ENCODE data around the gene NAPEPLD.
"Not testable (repeated sequence)": the region's sequence is repeated elsewhere in the genome, so short reads cannot be mapped to it uniquely, and the experiment has no call there.

Gene NAPEPLD

DNA sequence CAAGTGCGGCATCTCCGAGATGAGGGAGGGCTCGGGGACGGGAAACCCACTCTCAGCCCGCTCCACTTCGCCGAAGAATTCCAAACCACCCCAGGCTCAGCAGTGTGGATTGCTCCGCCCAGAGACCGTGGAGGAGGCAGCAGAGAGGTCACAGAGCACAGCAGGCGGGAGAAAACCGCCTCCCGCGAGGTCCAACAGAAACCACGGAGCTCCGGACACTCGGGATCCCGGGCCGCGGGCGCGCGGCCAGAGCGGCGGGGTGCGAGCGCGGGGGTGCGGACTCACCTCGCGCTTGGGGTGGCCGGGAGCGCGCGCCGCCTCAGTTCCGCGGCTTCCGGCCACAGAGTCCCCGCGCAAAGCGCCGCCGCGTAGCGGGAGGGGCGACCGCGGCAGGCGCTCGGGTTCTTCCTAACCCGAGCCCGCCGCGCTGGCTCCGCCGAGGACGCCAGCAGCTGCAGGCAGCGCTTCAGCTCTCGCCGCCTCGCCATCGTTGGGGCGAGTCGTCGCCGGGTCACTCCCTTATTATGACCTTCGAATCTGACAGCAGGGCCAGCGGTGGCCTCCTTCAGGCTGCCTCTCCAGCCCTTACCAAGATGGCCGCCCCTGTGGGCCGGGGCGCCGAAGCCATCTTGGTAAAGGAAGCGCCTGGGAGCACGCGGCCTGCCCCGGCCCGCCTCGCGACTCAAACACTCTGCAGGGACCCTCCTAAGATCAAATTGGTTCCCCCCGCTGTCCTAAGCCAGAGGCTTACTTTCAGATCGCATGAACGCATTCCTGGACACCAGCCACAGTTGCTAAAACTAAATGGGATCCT is at the start of gene NAPEPLD:
Gene NAPEPLD, minus strand, starts transcription at position 106 of the 814 bp plus-strand sequence. CDS start 20,323 bp downstream, outside the sequence.
- DNase-seq (ENCODE audit: low spot score) = peak; percentile 89

DNA sequence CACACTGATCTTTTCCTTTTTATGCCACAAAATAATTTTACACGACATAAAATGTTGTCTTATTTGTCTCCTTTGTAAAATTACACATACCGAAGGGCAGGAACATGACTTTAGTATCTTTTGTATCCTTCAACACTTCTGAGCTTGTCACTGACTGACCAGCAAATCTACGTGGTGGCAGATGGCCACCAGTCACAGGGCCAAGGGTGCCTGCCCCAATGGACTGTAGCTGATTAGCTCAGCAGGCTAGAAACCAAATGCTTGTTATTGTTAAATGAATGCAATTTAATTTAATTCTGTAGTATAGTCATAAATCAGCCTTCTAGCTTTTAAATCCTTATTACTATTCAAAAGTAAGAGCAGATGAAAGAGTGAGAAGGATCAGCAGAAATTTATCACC is 49.2 kb upstream of the NAPEPLD start:
- DNase-seq (ENCODE audit: low spot score) = not testable (repeated sequence)

- not testable (repeated sequence) for DNase-seq (ENCODE audit: low spot score)
Measured at GRCh38 chr7:103195364-103195763, 46.5 kb upstream of the NAPEPLD start.

DNA sequence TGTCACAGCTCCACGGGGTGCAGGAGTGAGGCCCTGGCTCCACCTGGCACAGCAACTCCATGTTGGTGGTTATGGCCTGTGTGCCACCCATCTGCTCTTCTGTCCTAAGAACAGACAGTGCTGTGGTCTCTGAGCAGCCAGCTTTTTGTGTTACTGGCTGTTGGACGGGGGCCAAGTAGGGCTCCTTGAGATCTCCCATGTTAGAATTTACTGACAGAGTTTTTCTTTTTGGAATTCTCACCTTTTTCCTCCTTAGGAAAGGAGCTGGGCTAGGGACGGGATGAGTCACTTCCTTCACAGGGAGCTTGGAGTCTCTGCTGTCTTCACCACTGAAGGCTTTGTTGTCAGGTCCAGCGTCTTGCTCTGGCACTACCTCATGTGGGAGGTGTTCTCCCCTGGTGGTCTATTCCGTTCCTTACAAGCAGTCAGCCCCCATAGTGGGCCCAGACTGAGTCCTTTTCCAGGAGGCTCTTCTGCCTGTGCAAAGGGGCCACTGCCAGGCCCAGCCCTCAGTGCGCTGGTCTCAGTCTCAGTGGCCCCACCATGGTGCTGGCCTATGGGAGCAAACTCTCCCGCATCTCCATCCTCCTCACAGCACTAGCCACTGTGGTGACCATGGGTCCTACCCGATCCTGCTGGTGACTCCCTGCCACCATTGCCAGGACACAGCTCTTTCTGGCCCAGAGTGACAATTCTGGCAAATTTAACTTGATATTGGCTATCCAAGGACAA is 23.7 kb upstream of the NAPEPLD start:
- not testable (repeated sequence) for DNase-seq (ENCODE audit: low spot score)

GRCh38 chr7:103171695-103172414 is 23.0 kb upstream of the NAPEPLD start:
- not testable (repeated sequence) for DNase-seq (ENCODE audit: low spot score)

- DNase-seq (ENCODE audit: low spot score) = not testable (repeated sequence)
Measured at GRCh38 chr7:103166921-103167544, 18.1 kb upstream of the NAPEPLD start.

- not testable (repeated sequence) for DNase-seq (ENCODE audit: low spot score)
Measured at GRCh38 chr7:103163087-103163825, 14.4 kb upstream of the NAPEPLD start.

GRCh38 chr7:103162641-103163040 is 13.7 kb upstream of the NAPEPLD start:
- DNase-seq (ENCODE audit: low spot score) = not testable (repeated sequence)

DNA sequence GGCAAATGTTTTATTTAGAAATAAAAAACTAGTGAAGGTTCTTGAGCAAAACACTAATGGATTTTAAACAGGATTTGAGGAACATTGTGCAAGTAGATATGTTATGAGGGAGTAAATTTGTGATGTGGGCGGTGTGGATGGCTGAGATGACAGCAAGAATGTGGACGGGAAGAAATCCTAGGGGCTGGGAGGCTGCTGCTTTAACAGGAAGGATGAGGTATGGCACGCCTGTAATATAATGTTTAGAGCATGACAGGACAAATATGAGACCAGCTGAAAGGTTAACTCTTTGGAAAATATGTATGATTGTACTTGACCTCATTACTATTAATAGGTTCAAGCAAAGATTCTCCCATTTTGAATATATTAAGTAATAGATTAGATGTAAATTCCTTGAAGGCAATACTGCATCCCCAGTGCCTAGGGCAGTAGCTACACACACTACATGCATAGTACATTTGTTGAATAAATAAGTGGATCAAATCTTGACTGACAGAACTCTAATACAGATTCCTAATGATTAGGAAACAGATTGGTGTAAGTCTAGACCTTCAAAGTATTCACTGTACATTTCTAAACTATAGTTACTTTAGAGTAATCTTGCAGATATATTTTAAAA is 13.2 kb upstream of the NAPEPLD start:
- not testable (repeated sequence) for DNase-seq (ENCODE audit: low spot score)

DNA sequence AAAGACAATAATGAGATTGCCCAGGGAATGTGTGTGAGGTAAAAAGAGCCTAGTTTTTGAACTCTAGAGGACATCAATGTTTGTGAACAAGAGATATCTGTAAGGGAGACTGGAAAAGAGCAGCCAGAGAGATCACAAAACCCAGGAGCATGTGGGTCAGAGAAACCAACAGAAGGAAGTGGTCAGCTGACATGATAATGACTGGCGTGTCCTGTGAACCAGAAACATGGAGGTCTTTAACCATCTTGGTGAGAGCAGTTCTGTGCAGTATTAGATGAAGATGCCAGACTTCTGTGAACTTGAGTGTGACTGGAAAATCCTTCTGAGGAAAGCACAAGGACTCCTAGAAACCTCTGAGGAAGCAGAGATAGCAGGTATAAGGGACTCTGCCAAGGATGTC is 10.2 kb upstream of the NAPEPLD start:
- not testable (repeated sequence) for DNase-seq (ENCODE audit: low spot score)

GRCh38 chr7:103155331-103156024 is 6.6 kb upstream of the NAPEPLD start:
- DNase-seq (ENCODE audit: low spot score) = not testable (repeated sequence)

- no peak for DNase-seq (ENCODE audit: low spot score)
Measured at GRCh38 chr7:103154042-103154441, 5.1 kb upstream of the NAPEPLD start.

DNA sequence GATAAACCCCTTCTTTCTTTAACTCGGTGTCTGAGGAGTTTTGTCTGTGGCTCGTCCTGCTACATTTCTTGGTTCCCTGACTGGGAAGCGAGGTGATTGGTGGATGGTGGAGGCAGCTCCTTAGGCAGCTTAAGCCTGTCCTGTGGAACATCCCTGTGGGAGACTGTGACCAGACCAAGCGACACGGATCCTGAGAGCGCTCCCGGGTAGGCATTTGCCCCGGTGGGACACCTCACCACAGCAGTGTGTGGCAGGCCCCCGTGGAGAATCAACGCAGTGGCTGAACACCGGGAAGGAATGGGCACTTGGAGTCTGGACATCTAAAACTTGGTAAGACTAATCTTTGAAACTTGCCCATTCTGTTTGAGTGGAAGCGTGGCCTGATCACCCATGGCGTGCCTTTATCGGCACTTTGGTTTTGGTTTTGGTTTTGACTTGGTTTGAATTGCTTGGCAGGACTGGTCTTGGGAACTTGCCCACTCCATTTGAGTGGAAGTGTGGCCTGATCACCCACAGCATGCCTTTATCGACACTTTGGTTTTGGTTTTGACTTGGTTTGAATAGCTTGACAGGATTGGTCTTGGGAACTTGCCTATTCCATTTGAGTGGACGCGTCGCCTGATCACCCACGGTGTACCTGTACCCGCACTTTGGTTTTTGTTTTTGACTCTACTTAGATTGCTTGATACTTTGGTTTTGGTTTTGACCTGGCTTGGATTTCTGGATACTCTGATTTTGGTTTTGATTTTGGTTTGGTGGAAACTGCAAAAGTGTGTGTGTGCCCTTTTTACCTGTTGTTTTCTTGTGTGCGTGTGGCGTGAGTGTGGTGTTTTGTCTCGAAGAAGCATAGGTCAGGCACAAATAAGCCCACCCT is 4.1 kb upstream of the NAPEPLD start:
- DNase-seq (ENCODE audit: low spot score) = not testable (repeated sequence)

DNA sequence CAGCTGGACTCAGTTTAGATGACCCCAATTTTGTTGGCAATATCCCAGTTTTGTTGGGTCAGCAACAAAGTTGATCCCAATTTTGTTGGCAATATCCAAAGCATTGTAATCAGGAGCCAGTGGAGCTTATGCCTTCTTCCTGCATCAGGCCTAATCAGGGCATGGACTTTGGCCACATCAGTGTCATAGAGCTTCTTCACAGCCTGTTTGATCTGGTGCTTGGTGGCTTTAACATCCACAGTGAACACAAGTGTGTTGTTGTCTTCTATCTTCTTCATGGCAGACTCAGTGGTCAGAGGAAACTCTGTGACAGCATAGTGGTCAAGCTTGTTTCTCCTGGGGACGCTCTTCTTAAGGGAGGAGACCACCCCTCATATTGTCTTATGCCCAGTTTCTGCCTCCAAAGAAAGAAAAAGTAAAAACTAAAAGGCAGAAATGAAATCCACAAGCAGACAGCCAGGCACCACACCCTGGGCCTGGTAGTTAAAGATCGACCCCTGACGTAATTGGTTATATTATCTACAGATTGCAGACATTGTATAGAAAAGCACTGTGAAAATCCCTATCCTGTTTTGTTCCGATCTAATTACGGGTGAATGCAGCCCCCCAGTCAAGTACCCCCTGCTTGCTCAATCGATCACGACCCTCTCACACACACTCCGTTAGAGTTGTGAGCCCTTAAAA is 3.2 kb upstream of the NAPEPLD start:
- not testable (repeated sequence) for DNase-seq (ENCODE audit: low spot score)

GRCh38 chr7:103150192-103150591 is 1.3 kb upstream of the NAPEPLD start:
- peak; percentile 29 for DNase-seq (ENCODE audit: low spot score)

DNA sequence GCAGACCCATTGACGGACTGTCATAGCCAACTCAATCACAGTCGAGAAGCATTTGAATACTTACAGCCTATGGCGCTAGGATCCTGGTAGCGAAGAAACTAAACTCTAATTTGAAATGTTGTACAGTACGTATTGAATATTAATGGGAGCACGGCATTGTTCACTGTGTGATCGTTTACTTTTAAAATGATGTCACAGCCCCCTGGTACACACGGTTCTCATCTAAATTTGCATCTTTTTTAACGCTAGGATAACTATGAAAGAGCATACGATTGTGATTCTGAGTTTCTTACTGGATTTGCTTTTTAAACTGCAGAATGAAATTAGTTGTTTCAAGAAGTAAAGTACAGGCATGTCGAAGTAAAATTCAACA is 895 bp upstream of the NAPEPLD start:
- DNase-seq (ENCODE audit: low spot score) = no peak

DNA sequence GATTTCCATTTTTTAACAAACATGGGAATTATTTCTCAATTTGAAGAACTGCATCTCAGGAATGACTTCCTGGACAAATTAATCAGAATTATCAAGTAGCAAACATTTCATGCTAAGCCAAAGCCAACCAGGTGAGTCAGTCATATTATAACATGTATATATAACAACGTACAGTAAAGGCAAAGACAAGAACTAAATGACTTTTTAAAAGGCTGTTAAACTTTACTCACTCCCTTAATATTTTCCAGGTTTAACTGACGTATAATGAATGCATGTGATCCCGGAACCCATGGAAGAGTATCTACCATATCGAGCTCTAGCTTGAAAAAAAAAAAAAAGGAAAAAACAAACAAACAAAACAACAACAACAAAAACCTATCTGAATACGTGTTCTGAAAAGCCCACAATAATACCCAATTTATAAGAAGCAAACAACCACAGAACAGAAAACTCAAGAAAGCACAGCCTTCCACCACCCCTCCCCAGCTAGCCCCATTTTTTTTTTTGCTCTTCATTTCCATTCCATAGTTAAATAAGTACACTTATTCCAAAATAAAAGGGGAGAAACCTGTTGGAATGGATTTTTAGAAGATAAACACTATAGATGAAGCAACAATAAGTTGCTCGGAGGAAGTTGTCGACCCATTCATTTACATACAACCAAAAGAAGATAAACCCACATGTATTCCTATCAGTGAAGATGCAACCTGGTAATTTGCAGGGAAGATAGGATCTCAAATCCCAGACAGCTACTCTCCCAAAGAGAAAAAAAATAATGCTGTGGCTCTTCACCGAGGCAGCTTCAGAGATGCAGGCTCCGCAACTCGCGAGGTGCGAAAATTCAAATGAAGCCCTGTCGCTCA is 537 bp downstream of the NAPEPLD start:
- DNase-seq (ENCODE audit: low spot score) = peak; percentile 65

DNA sequence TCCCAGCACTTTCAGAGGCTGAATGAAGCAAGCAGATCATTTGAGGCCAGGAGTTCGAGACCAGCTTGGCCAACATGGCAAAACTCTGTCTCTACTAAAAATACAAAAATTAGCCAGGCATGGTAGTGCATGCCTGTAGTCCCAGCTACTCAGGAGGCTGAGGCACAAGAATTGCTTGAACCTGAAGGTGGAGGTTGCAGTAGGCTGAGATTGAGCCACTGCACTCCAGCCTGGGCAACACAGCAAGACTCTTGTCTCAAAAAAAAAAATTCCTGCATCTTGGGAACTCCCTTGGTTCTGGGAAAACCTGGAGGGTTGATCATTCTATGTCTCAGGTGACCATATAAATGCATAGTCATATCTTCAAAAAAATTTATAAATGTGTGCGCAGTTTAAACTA is 4.1 kb downstream of the NAPEPLD start:
- DNase-seq (ENCODE audit: low spot score) = not testable (repeated sequence)

All from RKO (cell line).